Measurements from ENCODE around the gene SMYD4.

DNA sequence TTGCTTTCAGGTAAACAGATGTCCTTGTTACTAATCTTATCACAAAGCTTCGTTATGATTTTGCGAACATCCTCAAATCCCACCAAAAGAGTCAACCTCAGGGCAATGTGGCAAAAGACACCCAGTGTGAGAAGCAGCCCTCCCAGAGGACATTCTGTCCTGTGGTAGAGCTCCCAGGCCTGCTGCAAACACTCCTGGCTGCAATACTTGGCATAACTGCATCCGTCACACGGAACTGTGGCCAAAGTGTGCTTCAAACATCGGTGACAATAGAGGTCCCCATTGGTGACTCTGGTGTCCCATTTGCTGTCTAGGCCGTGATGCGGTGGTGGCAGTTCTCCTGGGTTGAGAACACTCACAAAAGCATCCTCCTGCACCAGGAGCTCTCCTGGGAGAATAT, 29.5 kb downstream of the SMYD4 start:
- no peak for TF ChIP-seq EZH2 (IDR thresholded peaks at IDR 0.05; ENCODE audit: low read length, missing control alignments)
- TF ChIP-seq, protein P1, sequence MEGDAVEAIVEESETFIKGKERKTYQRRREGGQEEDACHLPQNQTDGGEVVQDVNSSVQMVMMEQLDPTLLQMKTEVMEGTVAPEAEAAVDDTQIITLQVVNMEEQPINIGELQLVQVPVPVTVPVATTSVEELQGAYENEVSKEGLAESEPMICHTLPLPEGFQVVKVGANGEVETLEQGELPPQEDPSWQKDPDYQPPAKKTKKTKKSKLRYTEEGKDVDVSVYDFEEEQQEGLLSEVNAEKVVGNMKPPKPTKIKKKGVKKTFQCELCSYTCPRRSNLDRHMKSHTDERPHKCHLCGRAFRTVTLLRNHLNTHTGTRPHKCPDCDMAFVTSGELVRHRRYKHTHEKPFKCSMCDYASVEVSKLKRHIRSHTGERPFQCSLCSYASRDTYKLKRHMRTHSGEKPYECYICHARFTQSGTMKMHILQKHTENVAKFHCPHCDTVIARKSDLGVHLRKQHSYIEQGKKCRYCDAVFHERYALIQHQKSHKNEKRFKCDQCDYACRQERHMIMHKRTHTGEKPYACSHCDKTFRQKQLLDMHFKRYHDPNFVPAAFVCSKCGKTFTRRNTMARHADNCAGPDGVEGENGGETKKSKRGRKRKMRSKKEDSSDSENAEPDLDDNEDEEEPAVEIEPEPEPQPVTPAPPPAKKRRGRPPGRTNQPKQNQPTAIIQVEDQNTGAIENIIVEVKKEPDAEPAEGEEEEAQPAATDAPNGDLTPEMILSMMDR (conservative IDR thresholded peaks at IDR 0.05 in 1 of 2, IDR thresholded peaks at IDR 0.05 in 1 of 2; ENCODE audit: low read depth in 1 of 2, low read length in 2 of 2): no peak

Measured in fibroblast of lung (primary cell).